Activated naive CD4-positive, alpha-beta T cell (primary cell): ENCODE data around the gene FAM83E.
"Not testable (repeated sequence)": the region's sequence is repeated elsewhere in the genome, so short reads cannot be mapped to it uniquely, and the experiment has no call there.

Experiments used
- DNase-seq, 4 experiments: peaks; one replicate each; lab custom pipeline; 2025; lab: John Stamatoyannopoulos, UW

Gene FAM83E

GRCh38 chr19:48641850-48642249, 27.0 kb upstream of the FAM83E start:
- no peak for DNase-seq

- DNase-seq, result no peak
Observed at GRCh38 chr19:48639483-48640375, 24.9 kb upstream of the FAM83E start.

GRCh38 chr19:48638831-48639381, 24.0 kb upstream of the FAM83E start:
- DNase-seq, result no peak

- peak; percentile 49 to 78 (median 68) for DNase-seq
Observed at GRCh38 chr19:48637948-48638830, 23.3 kb upstream of the FAM83E start.

- DNase-seq, result peak; percentile 95 to 99 (median 97)
Observed at GRCh38 chr19:48637449-48637947, 22.6 kb upstream of the FAM83E start.

GRCh38 chr19:48636859-48637448, 22.1 kb upstream of the FAM83E start, which contains the start of gene DBP:
Gene DBP (minus strand): TSS chr19:48637379. CDS start chr19:48636994, 385 bp downstream.
- peak in 1 of 4 experiments; percentile 55 for DNase-seq

- peak in 1 of 4 experiments; percentile 24 for DNase-seq
Observed at GRCh38 chr19:48635966-48636858, 21.3 kb upstream of the FAM83E start.

- peak; percentile 57 to 82 (median 72) for DNase-seq
Observed at GRCh38 chr19:48635263-48635965, 20.5 kb upstream of the FAM83E start.

- DNase-seq, result peak; percentile 78 to 93 (median 90)
Observed at GRCh38 chr19:48634424-48635262, 19.8 kb upstream of the FAM83E start.

- no peak for DNase-seq
Observed at GRCh38 chr19:48634036-48634342, 19.1 kb upstream of the FAM83E start.

GRCh38 chr19:48633148-48634035, 18.5 kb upstream of the FAM83E start:
- no peak for DNase-seq

- no peak for DNase-seq
Observed at GRCh38 chr19:48632692-48633147, 17.8 kb upstream of the FAM83E start.

GRCh38 chr19:48632286-48632685, 17.4 kb upstream of the FAM83E start:
- DNase-seq, result not testable (repeated sequence)

- DNase-seq, result no peak
Observed at GRCh38 chr19:48631225-48631624, 16.3 kb upstream of the FAM83E start.

GRCh38 chr19:48630296-48631063, 15.6 kb upstream of the FAM83E start:
- no peak for DNase-seq

- peak in 1 of 4 experiments; percentile 27 for DNase-seq
Observed at GRCh38 chr19:48629599-48630295, 14.9 kb upstream of the FAM83E start.

GRCh38 chr19:48629297-48629598, 14.4 kb upstream of the FAM83E start:
- no peak for DNase-seq
